NCI-H526 (cell line): ENCODE data around the gene FCHSD1.

Source experiments
- DNase-seq, 2 experiments: peaks; one replicate each; lab custom pipeline; 2025; lab: John Stamatoyannopoulos, UW

The FCHSD1 gene

GRCh38 chr5:141650851-141651727 is at the start of gene FCHSD1:
Gene FCHSD1, minus strand, starts transcription at chr5:141651418. Its CDS starts 50 bp downstream, at chr5:141651368.
- peak in 1 of 2 experiments; percentile 78 for DNase-seq

- no peak for DNase-seq
Observed at GRCh38 chr5:141697586-141697985, 46.4 kb upstream of the FCHSD1 start.

GRCh38 chr5:141696431-141696830 is 45.2 kb upstream of the FCHSD1 start:
- no peak for DNase-seq

GRCh38 chr5:141695627-141696215 is 44.5 kb upstream of the FCHSD1 start:
- DNase-seq: no peak

GRCh38 chr5:141694479-141694878 is 43.3 kb upstream of the FCHSD1 start:
- no peak for DNase-seq

GRCh38 chr5:141692919-141693725 is 41.9 kb upstream of the FCHSD1 start:
- DNase-seq: no peak

GRCh38 chr5:141692533-141692888 is 41.3 kb upstream of the FCHSD1 start:
- DNase-seq: peak; percentile 69 to 81

- peak; percentile 69 to 87 for DNase-seq
Observed at GRCh38 chr5:141691867-141692532, 40.8 kb upstream of the FCHSD1 start.

- DNase-seq: no peak
Observed at GRCh38 chr5:141691286-141691866, 40.2 kb upstream of the FCHSD1 start.

GRCh38 chr5:141686648-141687416 is 35.6 kb upstream of the FCHSD1 start:
- DNase-seq: no peak

- DNase-seq: no peak
Observed at GRCh38 chr5:141685591-141685990, 34.4 kb upstream of the FCHSD1 start.

- no peak for DNase-seq
Observed at GRCh38 chr5:141683596-141684141, 32.5 kb upstream of the FCHSD1 start.

GRCh38 chr5:141681695-141682641 is 30.8 kb upstream of the FCHSD1 start, which contains the start of gene ARAP3:
Gene ARAP3, minus strand, starts transcription at chr5:141682230. Its CDS starts 1,744 bp downstream, at chr5:141680486.
- DNase-seq: peak in 1 of 2 experiments; percentile 60

GRCh38 chr5:141681295-141681694 is 30.1 kb upstream of the FCHSD1 start:
- DNase-seq: no peak

- no peak for DNase-seq
Observed at GRCh38 chr5:141680751-141681201, 29.6 kb upstream of the FCHSD1 start.

- DNase-seq: no peak
Observed at GRCh38 chr5:141680178-141680577, 29.0 kb upstream of the FCHSD1 start.

GRCh38 chr5:141677415-141677814 is 26.2 kb upstream of the FCHSD1 start:
- DNase-seq: peak in 1 of 2 experiments; percentile 45

GRCh38 chr5:141675672-141676071 is 24.5 kb upstream of the FCHSD1 start:
- no peak for DNase-seq

GRCh38 chr5:141674747-141675146 is 23.5 kb upstream of the FCHSD1 start:
- no peak for DNase-seq
